ENCODE results near the gene FETUB.

- TF ChIP-seq, protein P1, sequence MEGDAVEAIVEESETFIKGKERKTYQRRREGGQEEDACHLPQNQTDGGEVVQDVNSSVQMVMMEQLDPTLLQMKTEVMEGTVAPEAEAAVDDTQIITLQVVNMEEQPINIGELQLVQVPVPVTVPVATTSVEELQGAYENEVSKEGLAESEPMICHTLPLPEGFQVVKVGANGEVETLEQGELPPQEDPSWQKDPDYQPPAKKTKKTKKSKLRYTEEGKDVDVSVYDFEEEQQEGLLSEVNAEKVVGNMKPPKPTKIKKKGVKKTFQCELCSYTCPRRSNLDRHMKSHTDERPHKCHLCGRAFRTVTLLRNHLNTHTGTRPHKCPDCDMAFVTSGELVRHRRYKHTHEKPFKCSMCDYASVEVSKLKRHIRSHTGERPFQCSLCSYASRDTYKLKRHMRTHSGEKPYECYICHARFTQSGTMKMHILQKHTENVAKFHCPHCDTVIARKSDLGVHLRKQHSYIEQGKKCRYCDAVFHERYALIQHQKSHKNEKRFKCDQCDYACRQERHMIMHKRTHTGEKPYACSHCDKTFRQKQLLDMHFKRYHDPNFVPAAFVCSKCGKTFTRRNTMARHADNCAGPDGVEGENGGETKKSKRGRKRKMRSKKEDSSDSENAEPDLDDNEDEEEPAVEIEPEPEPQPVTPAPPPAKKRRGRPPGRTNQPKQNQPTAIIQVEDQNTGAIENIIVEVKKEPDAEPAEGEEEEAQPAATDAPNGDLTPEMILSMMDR (IDR thresholded peaks at IDR 0.05; ENCODE audit: borderline replicate concordance, extremely low read depth, low read length, poor library complexity, severe bottlenecking): no peak
- TF ChIP-seq EZH2 (IDR thresholded peaks at IDR 0.05; ENCODE audit: borderline replicate concordance, low read depth, low read length, severe bottlenecking): no peak
Measured at GRCh38 chr3:186630950-186631641, 9.1 kb upstream of the FETUB start.

Data from DND-41 (cell line).